PC-3 (cell line): ENCODE measurements around the gene PLOD2. TPM values are rescaled to one million over a fixed set of nuclear protein-coding genes. Genes with fewer than 3 reads are reported as not detected.

Experiments
- ATAC-seq: fragments of 200-7000 bp; cut with Tn5 transposase; 2 replicates; pipeline ENCODE4 v1.9.1; 2020; ENCODE audit warnings: mild to moderate bottlenecking, moderate library complexity
- BruUV-seq: library from RNA; stranded (reverse); fragments of 400-500 nt; replicated peaks from 2 replicates; lab custom pipeline; 2021; lab: Mats Ljungman, UMichigan
- CTCF ChIA-PET: fragments of 300-600 bp; sonication (Branson Sonifier 250); formaldehyde crosslinking; loops from one replicate; lab custom pipeline; 2022; ENCODE audit warnings: antibody characterized with exemption; lab: Charles Lee
- POLR2A ChIA-PET: fragments of 300-600 bp; sonication (Branson Sonifier 250); formaldehyde crosslinking; loops from one replicate; lab custom pipeline; 2022; ENCODE audit warnings: antibody characterized with exemption; ENCODE audit not compliant: unreplicated experiment; lab: Charles Lee
- DNase-seq: peaks from one replicate; pipeline ENCODE4 v3.0.0-alpha.2; 2015
- H2AFZ ChIP-seq: fragments of 300-600 bp; sonication (generic); 2 replicates; pipeline ENCODE4 v1.6.0; 2016; ENCODE audit warnings: antibody characterized with exemption, low read length
- H3F3A ChIP-seq: fragments of 300-600 bp; sonication (generic); one replicate; pipeline ENCODE4 v1.6.0; 2017; ENCODE audit warnings: antibody characterized with exemption, low read length, control low read depth, mild to moderate bottlenecking; ENCODE audit not compliant: unreplicated experiment
- H3K27ac ChIP-seq: fragments of 300-600 bp; sonication (generic); 2 replicates; pipeline ENCODE4 v1.5.1; 2016; ENCODE audit warnings: mild to moderate bottlenecking, low read length
- H3K27me3 ChIP-seq: fragments of 300-600 bp; sonication (generic); 2 replicates; pipeline ENCODE4 v1.6.1; 2016; ENCODE audit warnings: low read length, mixed read lengths
- H3K36me3 ChIP-seq: fragments of 300-600 bp; sonication (generic); 2 replicates; pipeline ENCODE4 v1.6.1; 2016; ENCODE audit warnings: low read depth, mixed run types, low read length, mixed read lengths
- H3K4me1 ChIP-seq: fragments of 300-600 bp; sonication (generic); 2 replicates; pipeline ENCODE4 v1.5.1; 2016; ENCODE audit warnings: low read length; ENCODE audit not compliant: insufficient read depth
- H3K4me2 ChIP-seq: fragments of 300-600 bp; sonication (generic); 2 replicates; pipeline ENCODE4 v1.6.0; 2016; ENCODE audit warnings: low read length
- H3K4me3 ChIP-seq: fragments of 300-600 bp; sonication (generic); 2 replicates; pipeline ENCODE4 v1.5.1; 2016; ENCODE audit warnings: mild to moderate bottlenecking, low read length, mixed read lengths
- H3K79me2 ChIP-seq: fragments of 300-600 bp; sonication (generic); 2 replicates; pipeline ENCODE4 v1.6.1; 2017; ENCODE audit warnings: low read length, mixed read lengths
- H3K9ac ChIP-seq: fragments of 300-600 bp; sonication (generic); 2 replicates; pipeline ENCODE4 v1.6.0; 2016; ENCODE audit warnings: mild to moderate bottlenecking, low read length
- H3K9me2 ChIP-seq: fragments of 300-600 bp; sonication (generic); replicated peaks from 2 replicates; pipeline ENCODE4 v1.6.1; 2016; ENCODE audit warnings: mixed run types, low read length, mixed read lengths
- H3K9me3 ChIP-seq: fragments of 300-600 bp; sonication (generic); 2 replicates; pipeline ENCODE4 v1.6.1; 2016; ENCODE audit warnings: low read length, mixed read lengths
- H4K20me1 ChIP-seq: fragments of 300-600 bp; sonication (generic); 2 replicates; pipeline ENCODE4 v1.6.1; 2016; ENCODE audit warnings: low read length, mixed read lengths
- EZH2 ChIP-seq: fragments of 300-600 bp; sonication (generic); IDR thresholded peaks from one replicate; pipeline ENCODE4 v1.6.1; 2017; ENCODE audit warnings: antibody characterized with exemption, mild to moderate bottlenecking, low read length; ENCODE audit not compliant: unreplicated experiment
- EZH2phosphoT487 ChIP-seq: fragments of 300-600 bp; sonication (generic); IDR thresholded peaks from 2 replicates; pipeline ENCODE4 v1.6.1; 2018; ENCODE audit warnings: mild to moderate bottlenecking, antibody characterized with exemption, low read length, borderline replicate concordance
- intact Hi-C: fragments of 100-400 bp; cut with micrococcal nuclease; formaldehyde crosslinking; loops from 2 replicates; pipeline ENCODE4 v1.9.0; 2023
- total RNA-seq: library from RNA; depleted of rRNA; stranded (reverse); fragments of >200 nt; gene quantifications from 2 replicates; pipeline ENCODE4 v1.2.3, GENCODE V29; 2014
- TF ChIP-seq, protein P1 (sequence below): fragments of 300-600 bp; sonication (generic); conservative IDR thresholded peaks from 2 replicates; pipeline ENCODE4 v1.5.1; 2017; ENCODE audit warnings: antibody characterized with exemption, low read depth, mild to moderate bottlenecking, low read length

Gene PLOD2
- total RNA-seq, 1 experiment from 2014 or later: 76.1 TPM

DNA sequence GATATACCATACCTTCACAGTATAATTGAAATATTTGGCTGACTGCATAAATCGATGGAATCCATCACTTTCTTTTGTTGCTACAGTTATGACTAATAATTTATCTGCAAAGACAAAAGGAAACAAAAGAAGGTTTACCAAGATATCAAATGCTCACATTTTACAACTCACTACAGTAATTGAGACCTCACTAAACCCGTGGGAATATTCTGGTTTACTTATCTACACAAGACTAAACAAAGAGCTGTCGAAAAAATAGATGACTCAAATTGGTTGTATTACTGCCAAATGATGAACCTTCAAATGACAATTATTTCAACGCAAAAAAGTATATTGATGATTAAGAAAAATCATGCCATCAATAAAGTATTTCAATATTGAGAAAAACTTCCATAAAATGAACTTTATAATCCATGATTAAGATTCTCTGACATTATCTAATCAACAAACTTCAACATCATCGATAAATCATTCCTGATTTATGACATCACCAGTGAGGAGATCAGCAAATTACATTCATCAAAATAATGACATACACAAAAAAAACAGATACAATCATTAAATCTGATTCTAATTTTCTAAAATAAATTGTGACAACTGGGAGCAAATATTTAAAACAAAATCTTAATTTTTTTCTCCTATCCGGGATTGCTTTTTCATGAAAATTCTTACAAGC is 36.7 kb downstream of the PLOD2 start:
- BruUV-seq: no TSS peak
- Histone ChIP-seq H3K27me3 (no peaks in the 10 kb centered on the region), H3K9me3 (no peaks in the 10 kb centered on the region), H3F3A (no peaks in the 10 kb centered on the region), H3K36me3 (peaks cover 26% of the 10 kb centered on the region), H3K9me2 (no peaks in the 10 kb centered on the region), H3K4me1 (peaks cover 13% of the 10 kb centered on the region), H2AFZ (no peak overlapping the region), H3K27ac (no peak overlapping the region), H4K20me1 (peaks cover 35% of the 10 kb centered on the region), H3K9ac (no peak overlapping the region), H3K4me2 (no peak overlapping the region), H3K79me2 (peaks cover 78% of the 10 kb centered on the region), H3K4me3 (no peak overlapping the region)
- ATAC-seq (no peak), DNase-seq (no peak)
- intact Hi-C loops: no loop called here
- CTCF ChIA-PET: no interaction called here
- POLR2A ChIA-PET: interaction anchor here (0.8 kb wide), 1 partner anchor 37 kb away, joined by 4 read pairs; the partner anchor contains the start of gene PLOD2
- TF ChIP-seq EZH2phosphoT487 (no peak), EZH2 (no peak)
- TF ChIP-seq, protein P1, sequence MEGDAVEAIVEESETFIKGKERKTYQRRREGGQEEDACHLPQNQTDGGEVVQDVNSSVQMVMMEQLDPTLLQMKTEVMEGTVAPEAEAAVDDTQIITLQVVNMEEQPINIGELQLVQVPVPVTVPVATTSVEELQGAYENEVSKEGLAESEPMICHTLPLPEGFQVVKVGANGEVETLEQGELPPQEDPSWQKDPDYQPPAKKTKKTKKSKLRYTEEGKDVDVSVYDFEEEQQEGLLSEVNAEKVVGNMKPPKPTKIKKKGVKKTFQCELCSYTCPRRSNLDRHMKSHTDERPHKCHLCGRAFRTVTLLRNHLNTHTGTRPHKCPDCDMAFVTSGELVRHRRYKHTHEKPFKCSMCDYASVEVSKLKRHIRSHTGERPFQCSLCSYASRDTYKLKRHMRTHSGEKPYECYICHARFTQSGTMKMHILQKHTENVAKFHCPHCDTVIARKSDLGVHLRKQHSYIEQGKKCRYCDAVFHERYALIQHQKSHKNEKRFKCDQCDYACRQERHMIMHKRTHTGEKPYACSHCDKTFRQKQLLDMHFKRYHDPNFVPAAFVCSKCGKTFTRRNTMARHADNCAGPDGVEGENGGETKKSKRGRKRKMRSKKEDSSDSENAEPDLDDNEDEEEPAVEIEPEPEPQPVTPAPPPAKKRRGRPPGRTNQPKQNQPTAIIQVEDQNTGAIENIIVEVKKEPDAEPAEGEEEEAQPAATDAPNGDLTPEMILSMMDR: no peak

DNA sequence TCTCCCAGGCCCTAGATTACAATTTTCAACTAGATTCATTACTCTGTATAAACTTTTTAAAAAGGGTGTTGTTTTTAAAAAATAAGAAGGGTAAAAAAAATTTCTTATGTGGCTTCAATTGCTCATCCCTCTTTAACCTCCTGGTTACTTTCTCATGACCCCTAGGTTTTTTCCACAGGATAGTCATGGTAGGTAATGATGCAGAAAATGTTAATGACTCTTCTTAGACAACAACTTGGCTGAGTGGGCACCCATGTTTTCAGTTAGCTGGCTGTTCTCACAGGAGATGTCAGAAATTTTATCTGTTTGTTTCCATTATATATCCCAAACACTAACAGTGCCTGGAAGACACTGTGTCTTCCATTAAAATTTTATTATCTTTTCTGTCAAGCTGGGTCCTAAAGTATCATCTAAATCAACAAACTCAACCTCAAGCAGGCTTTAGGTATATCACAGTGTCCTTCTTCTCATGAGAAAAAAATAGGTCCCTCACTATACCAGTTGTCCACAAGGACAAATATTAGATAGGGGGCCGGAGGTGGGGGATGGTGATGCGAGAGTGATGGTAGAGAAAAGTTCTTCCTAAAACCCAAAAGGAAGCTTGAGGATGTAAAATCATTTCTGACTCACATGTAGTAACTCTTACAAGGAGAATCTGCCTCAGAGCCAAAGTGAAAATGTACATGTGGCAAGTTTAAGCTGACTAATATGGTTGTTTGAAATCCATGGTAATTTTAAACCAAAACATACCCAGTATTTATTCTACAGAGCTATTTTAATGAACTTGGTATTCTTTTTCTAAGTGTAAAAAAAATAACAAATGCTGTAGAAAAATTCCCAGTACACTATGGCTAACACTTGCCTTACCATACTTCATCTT is 43.3 kb downstream of the PLOD2 start:
- ChIA-PET POLR2A (no interaction called here), CTCF (no interaction called here)
- TF ChIP-seq EZH2phosphoT487 (no peak), EZH2 (no peak)
- TF ChIP-seq, protein P1: no peak
- Histone ChIP-seq H3K9ac (peak overlapping the region; percentile 21; the same call in 1 of the 2 replicates), H3K4me2 (no peak overlapping the region), H2AFZ (no peak overlapping the region), H3K27me3 (no peaks in the 10 kb centered on the region), H3K27ac (peak overlapping the region; percentile 71), H3K4me1 (0 out of 2 replicates have a peak, but pooled peaks cover 12% of the 10 kb centered on the region), H3K4me3 (no peak overlapping the region), H3K9me2 (no peaks in the 10 kb centered on the region), H3F3A (no peaks in the 10 kb centered on the region), H3K79me2 (peaks cover 23% of the 10 kb centered on the region; the same call in 1 of the 2 replicates), H4K20me1 (no peaks in the 10 kb centered on the region), H3K36me3 (peaks cover 41% of the 10 kb centered on the region), H3K9me3 (no peaks in the 10 kb centered on the region)
- no TSS peak for BruUV-seq
- no peak for ATAC-seq
- intact Hi-C loops: no loop called here
- DNase-seq: peak; percentile 27
